Activated gamma-delta T cell treated with anti-CD3 and anti-CD28 coated beads, Interleukin-2, amount 50 U/mL, for 16 hours (primary cell): ENCODE results near the gene GPC6.
"Not testable (repeated sequence)": the region's sequence is repeated elsewhere in the genome, so short reads cannot be mapped to it uniquely, and the experiment has no call there.

Experiments used
- DNase-seq: peaks from one replicate; pipeline ENCODE4 v3.0.0-alpha.2; 2020; ENCODE audit warnings: low read depth

The GPC6 gene

DNA sequence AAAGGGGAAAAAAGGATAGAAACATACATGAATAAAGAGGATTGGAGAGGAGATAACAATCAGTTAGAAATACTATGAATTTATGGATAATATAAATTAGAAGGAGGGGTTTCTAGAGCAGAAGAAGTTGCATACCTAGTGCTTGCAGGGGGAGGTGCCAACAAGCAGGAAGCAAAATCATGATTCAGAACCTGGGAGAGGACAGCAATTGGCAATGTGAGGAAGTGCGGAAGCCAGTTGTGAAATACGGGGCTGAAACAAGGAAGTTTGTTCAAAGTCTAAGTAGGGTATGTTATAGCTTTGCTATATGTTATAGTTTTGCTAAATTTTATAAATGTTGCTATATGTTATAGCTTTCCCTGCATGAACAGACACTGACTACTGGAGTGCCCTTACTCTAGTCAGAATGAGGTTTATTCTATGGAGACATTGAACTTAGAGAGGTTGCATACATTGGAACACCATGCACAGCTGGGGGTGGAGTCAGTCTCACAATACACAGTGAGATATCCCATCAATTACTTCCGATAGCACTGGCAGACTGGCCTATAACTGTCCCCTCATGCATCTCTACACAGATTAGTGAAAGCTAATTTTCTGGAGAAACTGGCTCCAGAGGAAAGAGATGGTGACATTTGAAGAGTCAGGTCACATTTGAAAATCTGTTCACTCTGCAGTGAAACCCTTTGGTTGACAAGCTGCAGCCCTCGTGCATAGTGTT lies 92.1 kb downstream of the GPC6 start:
- no peak for DNase-seq

DNA sequence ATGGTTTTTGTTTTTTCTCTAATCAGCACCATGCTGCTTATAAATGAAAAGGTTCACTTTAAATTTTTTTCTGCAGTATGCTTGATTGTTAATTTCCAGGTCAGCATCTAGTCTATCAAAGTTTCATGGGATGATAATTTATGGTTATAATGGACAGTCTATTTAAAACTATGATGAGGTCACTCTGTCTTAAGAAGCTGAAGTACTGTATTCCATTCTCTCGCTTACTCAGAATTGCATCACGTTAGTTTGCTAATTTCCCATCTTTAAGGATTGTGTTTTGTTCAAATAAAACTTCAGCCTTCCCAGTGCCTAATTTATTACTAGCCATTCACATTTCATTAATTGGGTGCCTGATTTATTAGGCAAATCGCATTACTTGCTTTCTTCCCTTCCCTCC lies 94.3 kb downstream of the GPC6 start:
- DNase-seq, result no peak

DNA sequence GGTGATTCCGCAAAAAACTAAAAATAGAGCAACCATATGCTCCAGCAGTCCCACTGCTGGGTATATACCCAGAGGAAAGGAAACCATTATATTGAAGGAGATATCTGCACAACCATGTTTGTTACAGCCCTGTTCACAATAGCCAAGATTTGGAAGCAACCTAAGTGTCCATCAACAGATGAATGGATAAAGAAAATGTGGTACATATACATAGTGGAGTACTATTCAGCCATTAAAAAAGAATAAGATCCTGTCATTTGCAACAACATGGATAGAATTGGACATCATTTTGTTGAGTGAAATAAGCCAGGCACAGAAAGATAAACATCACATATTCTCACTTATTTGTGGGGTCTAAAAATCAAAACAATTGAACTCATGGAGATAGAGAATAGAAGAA lies 97.3 kb downstream of the GPC6 start:
- DNase-seq, result not testable (repeated sequence)

DNA sequence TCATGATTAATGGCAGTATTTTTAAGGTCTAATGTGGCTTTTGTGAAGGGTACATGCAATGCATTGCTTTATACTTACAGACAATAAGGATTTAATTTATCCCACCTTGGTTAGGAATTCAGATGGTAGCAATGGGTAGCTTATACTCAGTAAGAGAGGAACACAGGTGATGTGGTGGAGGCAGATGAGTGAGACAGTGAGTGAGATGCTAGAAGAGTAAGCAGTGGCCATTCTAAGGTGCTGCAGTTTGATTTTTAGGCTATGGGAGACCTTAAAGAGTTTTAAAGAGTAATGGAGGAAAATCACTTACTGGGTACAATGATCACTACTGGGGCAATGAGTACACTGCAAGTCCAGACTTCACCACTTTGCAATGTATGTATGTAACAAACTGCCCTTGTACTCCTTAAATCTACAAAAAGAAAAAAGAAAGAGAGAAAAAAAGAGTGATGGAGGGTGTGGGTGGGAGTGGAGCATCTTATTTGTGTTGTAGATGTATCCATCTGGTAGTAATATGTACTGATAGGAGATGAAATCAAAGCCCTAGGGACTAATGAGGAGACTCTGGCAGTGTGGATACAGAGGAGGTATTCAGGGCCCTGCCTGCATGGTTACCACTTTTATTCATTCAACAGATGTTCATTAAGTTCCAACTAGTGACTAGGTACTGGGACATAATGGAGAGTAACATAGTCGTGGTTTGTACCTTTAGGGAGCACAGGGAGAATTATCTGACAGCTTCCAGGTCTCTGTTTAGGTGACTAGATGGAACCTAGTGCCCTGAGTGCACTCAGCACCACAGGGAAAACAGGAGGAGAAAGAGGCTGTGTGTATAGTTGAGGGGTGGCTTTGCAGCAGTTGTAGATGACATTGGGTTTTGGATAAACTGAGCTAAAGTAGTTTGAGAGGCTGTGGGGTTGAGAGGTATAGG lies 99.0 kb downstream of the GPC6 start:
- DNase-seq, result no peak

DNA sequence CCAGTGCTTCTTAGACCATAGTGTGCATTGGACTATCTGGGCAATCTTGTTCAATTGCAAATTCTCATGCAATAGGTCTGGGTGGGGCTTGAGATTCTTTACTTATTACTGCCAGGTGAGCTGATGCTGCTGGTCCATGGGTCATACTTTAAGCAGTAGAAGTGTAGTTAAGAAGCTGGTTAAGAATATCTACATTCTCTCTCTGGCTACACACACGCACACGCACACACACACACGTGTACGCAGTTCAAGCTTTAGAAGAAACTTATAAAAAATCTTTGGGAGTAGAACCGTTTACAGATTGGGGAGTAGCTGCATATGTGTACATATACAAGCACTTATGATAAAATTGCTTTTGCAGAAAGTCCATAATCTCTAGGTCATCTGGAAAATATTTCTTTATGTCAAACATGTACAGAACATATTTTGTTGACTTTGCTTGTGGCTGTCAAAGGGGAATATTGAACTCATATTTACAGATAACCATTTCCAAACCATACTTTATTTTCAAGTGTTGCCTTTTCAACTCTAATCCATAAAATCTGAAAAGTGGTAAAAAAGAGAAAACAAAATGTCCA lies 99.7 kb downstream of the GPC6 start:
- no peak for DNase-seq

DNA sequence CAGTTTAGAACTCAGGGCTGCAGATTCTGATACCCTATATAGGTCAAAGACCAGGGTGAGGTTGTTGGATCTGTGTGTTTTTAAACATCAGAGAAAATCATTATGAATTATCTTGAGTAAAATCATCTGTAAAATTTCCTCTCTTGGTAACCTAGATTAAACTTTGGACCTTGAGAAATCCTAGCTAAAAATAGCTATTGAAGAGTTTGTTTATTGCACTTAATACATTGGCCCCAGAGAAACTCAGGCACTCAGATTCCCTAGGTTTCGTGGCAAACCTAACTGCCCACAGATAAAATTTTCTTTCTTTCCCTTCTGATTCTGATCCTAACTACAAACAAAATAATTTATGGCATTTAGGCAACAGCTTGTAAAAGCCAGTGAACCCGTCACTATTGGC lies 102.3 kb downstream of the GPC6 start:
- DNase-seq, result no peak

DNA sequence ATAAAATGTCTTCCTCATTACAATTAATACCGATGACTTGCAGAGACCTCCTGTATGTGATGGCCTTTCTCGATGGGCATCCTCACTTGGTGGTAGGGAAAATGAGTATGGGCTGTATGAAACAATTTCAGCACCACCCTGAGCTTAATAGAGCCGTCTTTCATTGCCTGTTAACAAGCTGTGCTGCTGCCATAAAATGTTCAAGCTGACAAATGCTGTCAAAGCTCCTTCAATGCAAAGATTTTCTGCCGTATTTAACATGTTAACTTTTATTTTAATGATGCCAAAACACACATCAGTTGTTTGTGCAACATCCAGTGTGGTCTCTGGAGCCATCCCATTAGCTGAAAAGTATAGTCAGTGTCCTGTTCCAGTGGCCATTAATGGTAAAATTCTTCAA lies 110.1 kb downstream of the GPC6 start:
- DNase-seq, result no peak

DNA sequence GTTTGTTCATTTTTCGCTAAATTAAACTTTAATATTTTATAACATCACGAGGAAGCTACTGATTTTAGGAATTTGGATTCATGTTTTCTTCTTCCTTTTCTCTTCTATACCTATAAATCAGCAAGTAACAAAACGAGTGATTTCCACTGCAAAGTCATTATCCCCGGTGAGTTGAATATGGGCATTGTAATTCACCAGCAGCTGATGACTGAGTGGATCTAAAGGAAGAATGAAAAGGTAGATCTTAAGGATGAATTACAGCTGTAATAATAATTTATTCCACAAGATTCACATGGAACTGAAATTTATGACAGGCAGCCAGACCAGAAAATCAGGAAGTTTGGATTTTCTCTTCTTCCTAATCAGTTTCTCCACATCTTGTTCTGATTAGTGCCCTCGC lies 111.4 kb downstream of the GPC6 start:
- DNase-seq, result no peak

DNA sequence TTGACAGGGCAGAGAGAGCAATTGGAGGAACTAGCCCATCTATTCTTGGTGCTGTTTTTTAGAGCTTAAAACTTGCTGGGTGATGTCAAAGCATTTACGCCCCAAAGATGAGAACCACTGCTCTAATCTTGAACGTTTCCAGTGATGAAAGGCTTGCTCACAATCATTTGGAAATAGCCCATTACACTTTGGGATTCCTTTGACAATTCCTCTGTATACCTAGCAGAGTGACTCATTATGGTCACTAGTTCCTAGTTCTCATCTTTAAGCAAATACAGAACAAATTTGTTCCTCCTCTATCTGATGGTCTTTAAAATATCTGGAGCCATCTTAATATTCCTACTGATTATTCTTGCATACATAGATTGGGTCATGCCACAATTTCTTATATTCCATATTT lies 112.3 kb downstream of the GPC6 start:
- DNase-seq, result no peak

DNA sequence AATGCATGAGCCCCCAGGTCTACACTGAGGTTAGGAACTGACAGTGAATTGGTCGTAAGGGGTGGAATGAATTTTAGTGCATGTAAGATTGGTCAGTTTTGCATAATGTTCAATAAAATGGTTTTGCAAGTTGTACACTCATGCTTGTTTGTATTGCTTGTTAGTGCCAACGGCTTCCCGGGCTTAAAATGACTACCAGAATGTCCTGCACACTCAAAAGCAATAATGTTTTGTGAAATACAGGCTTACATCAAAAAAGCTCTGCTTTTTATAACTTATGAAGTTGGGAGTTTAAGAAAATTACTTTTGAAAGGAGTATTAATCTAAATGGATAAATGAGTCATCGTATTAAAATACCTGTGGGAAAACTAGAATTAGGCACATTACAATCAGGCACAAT lies 112.9 kb downstream of the GPC6 start:
- DNase-seq, result no peak

DNA sequence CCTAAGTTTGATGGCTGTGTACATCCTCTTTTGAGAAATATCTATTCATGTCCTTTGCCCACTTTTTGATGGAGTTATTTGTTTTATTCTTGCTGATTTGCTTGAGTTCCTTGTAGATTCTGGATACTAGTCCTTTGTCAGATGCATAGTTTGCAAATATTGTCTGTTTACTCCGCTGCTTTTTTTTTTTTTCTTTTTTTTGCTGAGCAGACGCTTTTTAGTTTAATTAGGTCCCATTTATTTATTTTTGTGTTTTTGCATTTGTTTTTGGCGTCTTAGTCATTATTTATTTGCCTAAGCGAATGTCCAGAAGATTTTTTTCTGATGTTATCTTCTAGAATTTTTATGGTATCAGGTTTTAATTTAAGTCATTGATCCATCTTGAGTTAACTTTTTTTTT lies 114.9 kb downstream of the GPC6 start:
- no peak for DNase-seq

DNA sequence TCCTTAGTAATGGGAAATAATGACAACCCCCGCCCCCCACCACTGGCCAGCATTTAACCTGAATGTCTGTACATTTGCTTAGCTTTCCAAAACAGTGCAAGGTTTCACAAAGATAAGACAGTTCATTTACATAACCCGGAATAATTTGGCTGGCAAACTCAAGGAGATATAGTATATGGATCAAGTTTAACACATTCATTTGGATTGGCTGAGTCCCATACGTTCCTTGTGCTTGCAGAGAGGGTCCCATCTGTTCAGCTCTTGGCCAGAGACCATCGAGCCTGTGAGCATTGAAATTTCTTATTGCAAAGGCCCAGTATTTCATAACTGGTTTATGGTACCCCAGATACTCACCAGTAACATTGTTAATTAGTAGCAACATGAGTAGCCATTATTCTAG lies 116.5 kb downstream of the GPC6 start:
- DNase-seq, result no peak

DNA sequence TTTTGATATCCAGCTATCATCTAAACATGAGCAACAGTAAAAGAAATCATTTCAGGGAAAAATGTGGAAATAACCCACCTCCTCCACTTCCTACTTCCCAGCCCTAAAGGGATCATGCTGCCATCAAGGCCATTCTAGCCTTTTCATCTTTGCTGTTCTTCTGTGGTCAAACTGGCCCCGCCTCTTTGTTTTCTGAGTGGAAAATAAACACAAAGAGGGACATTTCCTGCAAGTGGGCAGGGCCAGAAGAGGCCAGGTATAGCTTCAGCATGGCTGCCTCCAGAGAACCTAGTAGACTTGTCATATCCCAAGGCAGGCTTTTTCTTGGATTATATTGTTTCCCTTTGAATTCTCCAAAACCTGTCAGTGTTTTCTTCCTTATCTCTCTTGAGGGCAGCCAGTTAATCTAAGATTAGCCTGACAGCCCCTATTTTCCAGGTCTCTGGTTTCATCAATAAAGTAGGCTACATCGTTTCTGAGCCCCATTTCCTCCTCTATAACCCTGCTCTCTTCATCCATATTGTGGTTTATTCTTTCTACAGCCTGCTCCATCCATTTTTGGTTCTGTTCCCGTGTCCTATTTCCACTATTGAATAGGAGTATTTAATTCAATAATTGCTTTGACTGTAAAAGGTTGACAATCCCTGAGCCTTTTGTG lies 117.6 kb downstream of the GPC6 start:
- DNase-seq, result no peak

DNA sequence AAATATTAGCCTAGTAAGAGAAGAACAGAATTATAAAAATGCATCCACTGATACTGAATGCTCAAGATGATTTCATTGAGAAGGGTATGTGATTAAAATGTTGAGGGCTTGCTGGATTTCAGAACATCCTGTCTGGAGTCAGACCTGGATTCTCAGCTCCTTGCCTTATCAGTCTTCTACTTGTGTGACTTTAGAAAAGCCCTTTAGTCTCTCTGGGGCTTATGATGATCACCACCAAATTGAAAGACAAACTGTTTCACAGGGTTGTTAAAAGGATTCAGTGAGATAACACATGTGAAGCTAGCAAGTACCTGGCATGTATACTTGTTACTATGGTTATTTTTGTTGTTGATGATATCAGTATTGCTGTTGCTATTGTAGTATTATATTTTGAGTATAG lies 118.4 kb downstream of the GPC6 start:
- no peak for DNase-seq

DNA sequence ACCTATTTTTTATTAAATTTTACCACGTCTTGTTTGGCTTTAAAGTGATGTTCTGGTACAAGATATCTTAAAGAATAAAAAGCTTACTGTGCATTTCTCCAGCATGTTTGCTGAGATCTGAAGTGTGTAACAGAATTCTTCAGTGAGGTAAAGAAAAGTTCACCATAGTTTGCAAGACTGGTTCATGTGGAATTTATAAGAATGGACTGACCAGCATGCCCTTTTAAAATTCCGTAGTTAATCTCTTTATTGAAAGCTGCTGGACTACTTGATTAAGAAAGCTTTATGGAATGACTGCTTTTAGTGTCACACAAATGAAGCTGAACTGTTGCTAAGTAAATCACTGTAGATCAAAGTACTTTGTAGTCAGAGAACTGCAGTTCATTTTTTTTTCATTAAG lies 119.2 kb downstream of the GPC6 start:
- no peak for DNase-seq

DNA sequence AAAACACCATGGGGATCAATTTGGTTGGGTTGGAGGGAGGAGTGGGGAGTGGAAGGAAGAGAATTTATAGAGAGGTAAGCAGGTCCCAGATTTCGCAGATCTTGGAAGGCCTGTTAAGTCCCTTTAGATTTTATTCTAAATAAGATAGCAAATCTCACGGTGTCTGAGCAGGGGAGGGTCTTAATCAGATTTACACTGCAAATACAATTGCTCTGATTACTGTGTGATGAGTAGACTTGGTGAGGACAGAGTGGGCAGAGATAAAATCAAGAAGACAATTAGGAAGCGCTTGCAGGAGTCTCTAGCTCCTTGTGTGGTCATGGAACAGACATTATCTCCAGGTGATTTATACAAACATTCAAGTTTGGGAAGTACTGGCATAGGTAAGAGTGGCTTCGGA lies 126.0 kb downstream of the GPC6 start:
- DNase-seq, result no peak

DNA sequence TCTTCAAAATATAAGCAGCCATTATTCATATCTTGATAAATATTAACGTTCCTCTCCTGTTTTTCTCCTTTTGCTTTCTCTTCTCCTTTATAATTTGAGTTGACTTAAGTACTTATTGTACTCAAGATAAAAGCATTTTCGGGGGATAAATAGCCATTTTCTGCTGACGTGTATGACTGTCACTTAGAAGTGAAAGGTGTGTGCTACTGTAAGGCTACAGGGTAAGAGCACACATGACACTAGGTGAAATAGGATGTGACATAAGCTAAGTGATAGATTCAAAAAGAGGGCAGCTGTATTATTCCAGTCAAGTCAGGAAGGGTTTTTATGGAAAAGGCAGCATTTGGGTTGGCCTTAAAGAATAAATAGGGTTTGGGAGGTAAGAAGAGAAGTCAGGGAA lies 128.5 kb downstream of the GPC6 start:
- DNase-seq, result no peak

DNA sequence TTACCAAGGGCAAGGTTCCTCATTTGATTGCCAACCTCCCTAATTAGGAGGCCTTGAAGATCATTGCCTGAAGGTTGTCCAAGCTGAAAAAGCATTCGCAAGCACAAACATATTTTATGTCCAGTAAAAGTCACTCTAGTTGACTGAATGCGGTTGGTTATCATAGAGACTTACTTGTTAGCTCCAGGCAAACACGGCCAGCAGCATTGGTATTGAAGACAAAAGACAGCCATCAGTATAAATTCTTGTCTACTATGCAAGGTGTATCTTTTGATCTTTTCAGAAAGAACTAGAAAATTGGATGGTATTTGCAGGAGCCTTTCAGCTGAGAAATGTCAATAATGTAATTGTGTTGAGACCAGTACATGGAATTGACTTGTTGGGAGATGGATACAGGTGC lies 129.9 kb downstream of the GPC6 start:
- DNase-seq, result no peak

DNA sequence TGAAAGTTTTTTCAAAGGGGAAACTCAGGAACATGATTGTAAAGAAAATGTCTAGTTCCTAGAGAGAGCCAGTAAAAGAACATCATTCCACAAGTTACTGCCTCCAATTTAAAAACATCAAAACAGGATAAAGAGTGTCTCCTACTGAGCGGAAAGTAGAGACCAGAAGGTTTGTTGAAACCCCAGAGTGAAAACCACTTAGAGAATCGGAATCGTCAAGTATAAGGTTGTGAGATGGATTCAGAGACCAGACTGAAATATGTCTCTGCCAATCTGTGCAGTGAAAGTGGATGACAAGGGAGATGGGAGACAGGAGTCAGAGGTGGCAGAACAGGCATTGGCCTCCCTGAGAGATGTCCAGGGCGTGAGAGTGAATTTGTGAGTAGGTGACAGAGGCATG lies 133.4 kb downstream of the GPC6 start:
- no peak for DNase-seq

DNA sequence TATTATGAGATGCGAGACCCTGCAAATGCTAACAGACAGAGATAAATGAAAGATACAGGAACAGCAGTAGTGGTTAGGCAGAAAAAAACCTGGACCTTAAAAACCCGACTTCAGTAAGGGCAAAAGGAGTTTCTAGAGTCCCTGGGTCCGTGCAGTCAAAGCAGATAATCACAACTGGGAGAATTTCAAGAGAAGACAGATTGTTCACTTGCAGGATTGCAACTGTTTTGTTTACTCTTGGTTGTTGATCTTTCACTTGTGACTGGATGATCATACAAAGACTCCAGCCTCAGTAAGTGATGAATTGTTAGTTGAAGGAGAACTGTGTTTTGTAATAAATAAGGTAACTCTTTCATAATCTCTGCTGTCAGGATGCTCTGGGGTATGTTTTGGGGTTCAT lies 135.1 kb downstream of the GPC6 start:
- DNase-seq, result no peak

DNA sequence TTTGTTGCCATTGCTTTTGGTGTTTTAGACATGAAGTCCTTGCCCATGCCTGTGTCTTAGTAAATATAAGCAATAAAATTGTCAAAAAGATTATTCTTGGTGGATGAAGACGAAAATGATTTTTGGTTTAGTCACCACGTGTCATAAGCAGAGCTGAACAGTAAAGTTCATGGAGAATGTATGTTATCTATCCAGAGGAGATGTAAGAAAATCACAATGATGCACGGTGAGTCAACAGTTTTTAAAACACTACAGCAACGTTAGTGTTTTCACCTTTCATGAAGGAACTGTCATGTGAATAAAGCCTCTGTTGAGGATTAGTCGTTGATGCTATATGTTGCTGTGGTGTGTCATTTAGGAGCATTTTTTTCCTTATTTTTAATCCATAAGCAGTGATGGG lies 137.6 kb downstream of the GPC6 start:
- no peak for DNase-seq

DNA sequence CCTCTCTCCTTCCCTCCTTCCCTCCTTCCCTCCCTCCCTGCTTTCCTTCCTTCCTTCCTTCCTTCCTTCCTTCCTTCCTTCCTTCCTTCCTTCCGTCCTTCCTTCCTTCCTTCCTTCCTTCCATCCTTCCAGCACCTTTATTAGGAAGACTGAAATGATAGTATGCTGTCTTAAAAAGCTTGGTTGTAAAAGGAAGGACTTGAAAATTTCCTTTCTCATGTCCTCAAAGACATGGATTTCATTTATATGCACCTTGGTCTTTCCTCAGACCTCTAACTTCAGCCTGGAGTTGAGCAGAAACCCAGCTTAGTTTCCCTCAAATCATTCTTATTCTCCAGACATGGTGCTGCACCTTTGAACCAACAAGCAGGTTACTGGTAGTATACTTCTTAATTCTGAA lies 141.7 kb downstream of the GPC6 start:
- no peak for DNase-seq

DNA sequence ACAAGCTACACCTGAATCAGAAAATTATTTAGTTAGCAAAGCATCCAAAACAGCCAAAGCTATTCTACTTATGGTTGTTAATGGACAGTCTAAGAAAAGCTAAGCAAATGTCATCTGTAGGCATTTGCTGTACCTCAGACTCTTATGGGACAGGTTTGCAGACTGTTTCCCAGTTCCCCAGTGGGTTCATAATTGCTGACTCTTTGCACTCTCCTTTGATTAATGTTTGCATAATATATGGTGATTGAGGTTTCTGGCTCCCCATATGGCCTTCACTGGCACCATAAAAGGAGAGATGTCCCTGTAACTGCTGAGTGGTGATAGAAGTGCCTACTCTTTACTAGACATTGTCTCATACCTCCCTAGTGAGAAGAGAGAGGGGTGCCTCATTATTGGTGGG lies 142.1 kb downstream of the GPC6 start:
- DNase-seq, result no peak
